NCI-H446 treated with DMSO at 0.1 percent for 48 hours (cell line): ENCODE results near the gene VAV2.
A peak's percentile ranks its signal among the peaks of the same experiment; 100 is the strongest.

Source experiments
- DNase-seq: peaks from one replicate; lab custom pipeline; 2025; lab: John Stamatoyannopoulos, UW

Gene VAV2

DNA sequence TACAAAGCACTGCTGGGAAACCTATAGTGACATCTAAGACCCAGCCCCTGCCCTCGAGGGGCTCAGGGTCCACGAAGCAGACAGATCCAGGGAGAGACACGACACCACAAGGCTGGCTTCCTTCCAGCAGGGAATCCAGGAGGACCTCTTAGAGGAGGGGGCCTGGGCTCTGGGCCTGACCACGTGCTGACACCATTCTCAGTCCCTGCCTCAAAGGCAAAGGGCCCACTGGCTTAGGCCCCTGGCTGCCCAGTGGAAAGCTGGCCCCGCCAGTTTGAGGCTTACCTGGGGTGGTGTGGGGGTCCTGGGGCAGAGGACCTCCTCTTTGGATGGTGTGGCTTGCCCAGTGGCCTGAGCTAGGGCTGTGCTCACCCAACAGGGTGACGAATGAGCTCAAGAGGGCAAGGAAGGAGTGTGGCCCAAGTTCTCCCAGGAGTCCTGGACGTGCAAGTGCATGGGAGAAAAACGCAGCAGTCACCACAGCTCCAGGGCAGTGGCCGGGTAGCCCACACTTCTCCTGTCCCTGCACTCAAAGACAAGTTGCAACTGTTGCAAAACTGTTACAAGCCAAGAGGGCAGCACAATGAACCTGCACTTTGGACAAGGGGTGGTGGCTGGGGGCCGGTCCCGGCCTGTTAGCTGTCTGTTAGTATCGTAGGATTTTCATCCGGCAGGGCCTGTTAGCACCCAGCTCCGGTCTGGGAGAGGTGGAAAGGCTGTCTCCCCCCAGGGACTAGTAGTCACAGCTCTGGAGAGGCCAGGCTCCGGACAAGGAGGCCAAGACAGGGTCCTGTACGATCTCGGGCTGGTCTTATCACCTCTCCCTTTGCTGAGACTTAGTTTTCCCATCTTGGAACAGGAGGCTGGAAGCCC lies 252.5 kb downstream of the VAV2 start:
- no peak for DNase-seq

DNA sequence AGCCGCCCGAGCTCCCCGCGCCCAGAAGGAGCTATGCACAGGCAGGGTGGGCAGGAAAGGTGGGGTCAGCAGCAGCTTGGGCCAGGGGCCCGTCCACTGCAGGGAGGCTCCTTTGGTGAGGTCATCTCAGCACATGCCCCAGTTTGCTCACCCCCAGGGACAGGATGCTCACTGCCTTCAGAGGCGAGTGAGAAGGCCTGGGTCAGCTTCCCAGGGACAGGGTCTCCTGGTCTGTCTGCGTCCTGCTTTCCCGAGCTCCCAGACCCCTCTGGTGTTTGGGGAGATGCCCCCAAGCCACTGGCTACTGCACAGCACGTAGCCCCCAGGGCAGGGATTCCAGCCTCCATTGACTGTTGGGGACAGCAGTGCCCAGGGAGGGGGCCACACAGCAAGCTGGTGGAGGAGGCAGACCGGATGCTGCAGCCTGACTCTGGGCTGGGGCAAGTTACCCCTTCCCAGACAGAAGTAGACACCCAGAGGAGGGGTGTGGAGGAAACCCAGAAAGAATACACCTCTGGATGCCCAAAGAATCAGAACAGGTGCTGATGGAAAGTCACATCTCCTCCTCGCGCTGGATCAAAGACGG lies 253.4 kb downstream of the VAV2 start:
- no peak for DNase-seq

DNA sequence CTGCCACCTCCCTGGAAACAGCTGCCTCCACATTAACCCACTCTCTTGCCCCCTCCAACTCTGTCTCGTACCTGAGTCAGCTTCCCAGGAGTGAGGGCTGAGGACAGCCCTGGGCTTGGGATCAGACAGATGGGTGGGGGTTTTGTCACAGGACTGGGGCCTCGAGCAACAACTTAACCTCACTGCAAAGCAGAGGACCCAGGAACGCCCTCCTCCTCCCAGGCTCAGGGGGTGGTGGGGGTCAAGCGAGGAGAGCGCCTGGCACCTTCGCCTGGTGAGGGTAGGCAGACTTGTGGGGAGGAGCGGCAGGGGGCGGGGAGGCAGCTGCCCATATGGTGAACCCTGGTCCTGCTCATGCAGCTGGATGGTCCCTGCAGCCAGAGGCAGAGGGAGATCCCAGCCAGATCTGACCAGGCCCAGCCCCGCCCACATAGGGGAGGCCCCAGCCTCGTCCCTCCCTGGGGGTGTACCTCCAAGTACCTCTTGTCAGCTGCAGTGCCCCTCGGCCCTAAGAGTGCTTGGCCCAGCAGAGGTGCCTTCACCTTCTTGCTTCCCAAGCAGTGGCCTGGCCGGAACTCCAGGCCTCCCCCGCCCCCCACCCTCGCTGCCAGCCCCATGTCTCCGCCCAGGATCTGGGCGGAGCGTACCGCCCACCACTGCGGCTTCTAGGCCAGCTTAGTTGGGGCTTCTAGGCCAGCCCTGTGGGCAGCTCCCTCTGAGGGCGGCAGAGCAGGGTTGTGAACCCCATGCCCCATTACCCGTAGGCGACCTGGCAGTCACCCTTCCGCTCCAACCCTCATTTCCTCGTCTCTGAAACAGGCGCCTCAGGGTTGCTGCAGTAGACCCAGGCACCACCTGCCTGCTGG lies 254.1 kb downstream of the VAV2 start, which contains the start of gene SARDH:
Gene SARDH (minus strand): TSS at position 579 of the 866 bp plus-strand sequence. CDS start 4,179 bp downstream, outside the sequence.
- no peak for DNase-seq

DNA sequence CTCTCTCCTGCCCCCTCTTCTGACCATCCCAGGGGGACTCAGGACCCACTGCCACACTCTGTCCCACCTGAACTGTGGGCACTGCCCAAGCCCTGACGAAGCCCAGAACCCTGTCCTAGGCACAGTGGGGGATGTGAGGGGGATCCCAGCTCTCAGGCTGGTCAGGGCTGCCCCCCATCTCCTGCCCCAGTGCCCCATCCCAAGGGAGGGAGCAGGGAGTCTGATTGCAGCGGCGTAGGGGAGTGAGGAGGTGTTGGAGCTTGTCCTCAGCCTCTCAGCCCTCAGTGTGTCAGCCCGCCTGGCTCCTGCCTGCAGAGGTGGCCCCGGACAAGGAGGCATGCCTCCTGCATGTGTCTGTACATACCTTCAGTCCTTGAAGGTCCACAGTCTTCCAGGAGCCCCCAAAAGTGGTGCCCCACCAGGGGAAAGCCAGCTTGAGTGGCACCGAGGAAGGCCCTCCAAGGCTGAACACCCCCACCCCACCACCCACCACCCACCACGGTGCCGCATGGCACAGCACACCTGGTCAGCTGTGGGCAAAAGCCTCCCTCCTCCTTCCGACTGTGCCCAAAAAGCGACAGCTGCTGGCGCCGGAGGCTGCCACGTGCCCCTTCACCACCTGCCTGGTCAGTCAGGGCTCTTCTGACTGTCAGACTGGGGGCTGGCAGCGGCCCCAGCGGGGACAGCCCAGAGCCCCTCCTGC lies 254.9 kb downstream of the VAV2 start:
- no peak for DNase-seq

DNA sequence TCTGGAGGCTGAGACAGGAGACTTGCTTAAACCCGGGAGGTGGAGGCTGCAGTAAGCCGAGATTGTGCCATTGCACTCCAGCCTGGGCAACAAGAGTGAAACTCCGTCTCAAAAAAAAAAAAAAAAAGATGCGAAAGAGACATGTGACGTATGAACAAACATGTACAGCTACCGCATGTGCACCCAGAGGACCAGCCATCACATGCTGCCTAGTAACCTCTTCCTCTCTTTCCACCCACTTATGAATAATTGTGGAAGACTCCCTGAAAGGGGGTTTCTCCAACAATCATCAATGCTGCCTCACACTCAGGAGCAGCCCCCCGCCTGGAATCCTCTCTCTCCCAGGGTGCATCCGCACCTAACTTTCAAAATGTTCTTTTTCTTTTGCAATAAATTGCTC lies 256.2 kb downstream of the VAV2 start:
- no peak for DNase-seq

DNA sequence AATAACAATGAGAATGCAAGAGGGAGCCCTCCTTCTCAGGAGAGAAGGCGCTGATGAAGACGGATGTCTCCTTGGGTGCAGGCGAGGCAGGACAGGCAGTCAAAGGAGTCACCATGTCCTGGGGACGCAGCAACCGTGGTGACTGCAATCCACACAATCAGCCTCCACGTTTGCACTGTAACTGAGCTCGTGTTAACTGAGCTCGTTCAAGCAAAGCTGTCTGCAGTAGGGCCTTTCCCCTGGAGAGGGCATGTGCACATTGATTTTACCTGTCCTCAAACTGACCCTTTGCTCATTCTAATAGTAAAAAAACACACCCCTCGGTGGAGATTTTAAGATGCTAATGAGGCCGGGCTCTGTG lies 256.7 kb downstream of the VAV2 start:
- DNase-seq, result no peak

DNA sequence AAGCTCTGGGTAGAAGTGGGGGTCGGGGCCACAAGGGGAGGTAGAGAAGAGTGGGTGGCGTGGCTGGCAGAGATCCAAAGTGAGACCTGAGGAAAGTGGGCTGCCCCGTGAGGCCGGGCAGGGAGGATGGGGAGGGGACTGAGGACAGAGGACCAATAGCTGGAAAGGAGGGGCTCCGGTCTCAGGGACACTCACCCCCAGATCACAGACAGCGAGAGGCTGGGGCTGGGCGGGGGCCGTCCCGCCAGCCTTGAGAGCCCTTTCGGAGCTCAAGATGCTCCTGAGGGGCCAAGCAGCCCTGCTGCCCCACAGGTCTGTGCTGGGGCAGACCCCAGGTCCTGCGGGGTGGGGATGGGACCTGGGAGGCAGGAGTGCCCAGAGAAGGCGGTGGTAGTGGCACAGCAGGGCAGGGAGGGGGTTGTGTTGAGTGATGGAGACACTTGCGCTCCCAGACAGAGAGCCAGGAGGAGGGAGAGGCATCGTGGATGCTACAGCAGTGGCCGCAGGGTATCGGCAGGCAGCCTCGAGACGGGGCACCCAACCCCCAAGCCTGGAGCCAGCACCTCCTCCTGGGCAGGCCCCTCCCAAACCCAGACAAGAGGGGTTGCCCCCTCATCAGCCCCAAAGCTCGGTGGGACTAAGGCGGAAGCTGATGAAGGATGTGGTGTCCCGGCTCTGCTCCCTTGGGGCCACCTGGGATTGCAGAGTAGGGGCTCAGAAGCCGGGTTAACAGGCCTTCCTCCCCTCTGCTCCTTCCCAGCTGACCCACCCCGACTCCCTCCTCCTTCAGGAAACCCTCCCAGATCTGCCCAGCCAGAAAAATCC lies 257.3 kb downstream of the VAV2 start:
- DNase-seq, result no peak

DNA sequence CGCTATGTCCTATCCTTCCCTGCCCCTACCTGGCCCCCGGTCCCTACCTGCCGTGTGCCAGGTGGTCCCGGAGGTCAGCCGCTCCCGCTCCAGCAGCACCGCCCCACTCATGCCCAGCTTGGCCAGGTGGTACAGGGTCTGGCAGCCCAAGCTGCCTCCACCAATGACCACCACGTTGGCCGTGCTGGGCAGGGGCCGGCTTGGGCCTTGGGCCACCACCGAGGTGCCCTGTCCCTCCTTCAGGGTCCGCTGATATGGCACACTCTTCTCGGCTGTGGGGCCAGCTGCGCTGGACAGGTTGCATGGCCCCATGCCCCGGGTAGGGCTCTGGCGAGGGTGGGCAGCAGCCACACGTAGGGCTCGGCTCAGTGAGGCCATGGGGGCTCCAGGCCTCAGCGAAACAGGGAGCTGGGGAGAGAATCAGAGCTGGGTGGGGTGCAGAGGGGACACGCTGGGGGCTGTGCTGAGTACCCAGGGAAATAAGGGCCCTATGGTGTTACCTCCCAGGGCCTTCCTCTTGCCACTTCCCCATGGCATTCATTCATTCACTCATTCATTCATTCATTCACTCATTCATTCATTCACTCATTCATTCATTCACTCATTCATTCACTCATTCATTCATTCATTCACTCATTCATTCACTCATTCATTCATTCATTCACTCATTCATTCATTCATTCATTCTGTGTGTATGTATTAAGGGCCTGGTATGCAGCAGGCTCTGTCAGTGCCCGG lies 258.2 kb downstream of the VAV2 start:
- DNase-seq, result no peak

DNA sequence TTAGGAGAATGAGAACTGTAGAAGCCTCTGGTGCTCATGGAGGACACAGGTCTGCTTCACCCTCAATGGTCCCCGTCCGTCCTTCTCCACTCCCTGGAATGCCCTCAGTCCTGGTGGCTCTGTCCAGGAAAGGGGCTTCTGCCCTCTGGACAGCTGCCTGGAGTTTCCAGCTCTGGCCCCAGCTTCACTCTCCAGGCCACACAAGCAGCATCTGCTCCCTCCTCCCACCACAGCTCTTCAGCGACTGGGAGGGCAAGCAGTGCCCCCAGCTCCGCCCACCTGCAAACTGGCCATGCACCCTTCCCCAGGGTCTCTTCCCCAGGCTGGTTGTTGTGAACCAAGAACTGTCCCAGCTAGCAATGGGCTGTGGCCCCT lies 258.7 kb downstream of the VAV2 start:
- no peak for DNase-seq

DNA sequence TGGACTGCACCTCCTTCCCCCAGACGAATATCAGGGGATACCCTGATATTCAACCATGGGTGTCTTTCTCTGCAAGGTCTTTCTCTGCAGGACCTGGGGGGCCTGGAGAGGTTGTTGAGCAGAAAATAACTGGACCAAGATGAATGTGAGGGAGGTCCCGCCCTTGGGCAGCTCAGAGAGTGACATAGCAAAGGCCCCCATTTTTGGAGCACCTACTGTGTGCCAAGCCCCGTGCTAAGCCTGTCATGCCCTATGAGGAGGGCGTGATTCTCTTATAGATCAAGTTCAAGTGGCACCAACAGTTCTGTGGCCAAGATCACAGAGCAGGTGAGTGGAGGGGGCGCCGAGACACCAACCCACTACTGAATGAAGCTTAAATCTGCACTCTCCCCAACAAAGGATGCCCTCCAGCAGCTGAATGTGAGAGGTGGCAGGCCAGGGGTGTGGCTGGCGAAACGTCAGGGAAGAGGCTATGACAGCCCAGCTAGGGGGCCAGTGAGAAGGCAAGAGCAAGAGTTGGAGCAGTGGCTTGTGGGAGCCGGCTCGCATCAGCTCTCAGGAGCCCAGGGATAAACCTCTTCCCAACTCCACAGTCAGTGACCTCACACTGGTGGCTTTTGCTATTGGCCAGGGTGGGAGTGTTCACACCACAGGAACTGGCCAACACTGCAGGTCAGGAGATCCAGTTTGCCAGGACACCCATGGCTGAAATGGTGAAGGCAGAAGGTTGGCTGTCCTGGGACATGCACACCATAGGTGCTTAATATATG lies 259.3 kb downstream of the VAV2 start:
- no peak for DNase-seq

DNA sequence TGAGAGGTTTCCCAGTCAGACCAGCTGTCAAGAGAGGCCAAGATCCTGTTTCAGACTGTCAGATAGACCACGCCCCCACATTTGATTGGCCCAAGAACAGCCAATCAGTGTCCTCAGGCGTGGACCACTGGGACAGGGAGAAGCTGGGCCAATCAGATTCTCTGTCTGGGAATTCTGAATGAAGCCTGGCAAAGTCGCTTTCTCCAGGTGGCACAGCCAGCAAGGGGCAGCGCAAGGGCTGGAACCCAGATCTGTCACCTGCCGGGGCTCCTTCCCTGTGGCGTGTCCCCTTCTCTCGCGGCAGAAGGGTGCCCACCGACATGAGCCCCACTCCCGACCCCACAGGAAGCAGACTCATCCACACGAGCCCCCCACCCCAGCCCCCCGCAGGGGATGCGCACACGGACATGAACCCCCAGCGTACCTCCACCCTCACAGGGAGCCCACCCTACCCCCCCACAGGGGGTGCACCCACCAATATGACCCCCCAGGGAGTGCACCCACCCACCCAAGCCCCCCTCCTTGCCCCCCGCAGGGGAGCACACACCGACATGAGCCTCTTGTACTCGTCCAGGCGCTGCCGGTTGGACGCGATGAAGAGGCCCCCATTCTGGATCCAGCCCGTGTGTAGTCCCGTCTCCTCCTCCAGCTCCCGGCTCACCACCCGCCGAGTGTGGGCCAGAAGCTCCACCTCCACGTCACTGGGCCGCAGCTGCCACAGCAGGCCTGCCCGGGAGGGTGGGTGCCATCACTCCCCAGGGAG lies 260.1 kb downstream of the VAV2 start:
- peak; percentile 3 for DNase-seq

DNA sequence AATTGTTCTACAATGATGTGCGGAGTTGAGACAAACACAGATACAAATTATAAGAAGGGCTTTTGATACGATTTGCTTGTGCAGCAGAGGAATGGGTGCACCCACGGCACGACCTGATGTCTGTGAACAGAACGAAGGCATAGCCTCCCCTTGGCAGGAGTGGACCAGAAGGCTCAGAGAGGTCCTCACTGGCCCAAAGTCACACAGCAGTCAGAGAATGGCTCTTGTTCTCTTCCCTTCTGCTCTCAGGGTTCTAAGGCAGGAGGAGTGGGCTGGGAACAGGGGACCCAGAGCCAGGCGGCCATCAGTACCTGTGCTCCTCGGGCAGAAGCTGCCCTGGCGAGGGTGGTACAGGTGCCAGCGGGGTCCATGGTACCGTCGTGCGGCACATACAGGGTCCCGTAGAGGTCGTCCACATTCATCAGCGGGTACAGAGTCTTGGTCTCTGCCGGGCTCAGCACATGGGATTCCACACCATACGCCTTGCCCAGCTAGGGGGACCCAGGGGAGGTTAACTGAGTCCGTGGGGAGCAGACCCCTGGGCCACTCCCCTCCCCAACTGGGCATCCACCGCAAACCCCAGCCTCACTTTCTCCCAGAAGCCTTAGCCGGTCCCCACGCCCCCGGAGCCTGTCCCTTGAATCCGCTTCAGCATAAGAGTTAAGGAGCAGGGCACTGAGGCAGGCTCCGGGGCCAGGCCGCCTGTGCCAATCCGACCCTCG lies 261.0 kb downstream of the VAV2 start:
- DNase-seq, result no peak

DNA sequence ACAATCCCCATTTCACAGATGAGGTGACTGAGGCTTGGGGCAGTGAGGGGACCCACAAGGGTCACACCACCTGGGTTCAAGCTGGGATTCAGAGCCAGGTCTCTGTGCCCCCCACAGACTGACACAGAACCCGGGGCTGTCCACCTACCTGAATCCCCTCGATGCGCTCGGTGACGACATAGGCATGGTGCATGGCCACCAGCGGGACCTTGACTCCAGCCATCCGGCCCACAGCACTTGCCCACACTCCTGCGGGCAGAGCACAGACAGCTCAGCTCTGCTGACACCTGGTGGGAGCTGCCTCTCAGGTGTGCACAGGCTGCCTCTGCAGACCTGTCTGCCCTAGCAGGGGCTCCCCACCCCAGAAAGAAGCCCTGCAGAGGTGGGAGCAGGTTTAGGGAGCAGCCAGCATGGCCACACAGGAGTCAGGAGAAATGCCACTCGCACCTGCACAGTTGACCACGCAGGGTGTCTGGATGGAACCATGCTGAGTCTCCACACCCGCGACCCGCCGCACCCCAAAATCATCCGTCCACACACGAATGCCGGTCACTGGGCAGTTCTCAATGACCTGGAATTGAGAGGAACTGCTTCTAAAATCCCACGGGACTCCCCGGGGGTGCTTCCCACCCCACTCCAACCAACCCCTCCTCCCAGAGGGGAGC lies 262.4 kb downstream of the VAV2 start:
- no peak for DNase-seq

DNA sequence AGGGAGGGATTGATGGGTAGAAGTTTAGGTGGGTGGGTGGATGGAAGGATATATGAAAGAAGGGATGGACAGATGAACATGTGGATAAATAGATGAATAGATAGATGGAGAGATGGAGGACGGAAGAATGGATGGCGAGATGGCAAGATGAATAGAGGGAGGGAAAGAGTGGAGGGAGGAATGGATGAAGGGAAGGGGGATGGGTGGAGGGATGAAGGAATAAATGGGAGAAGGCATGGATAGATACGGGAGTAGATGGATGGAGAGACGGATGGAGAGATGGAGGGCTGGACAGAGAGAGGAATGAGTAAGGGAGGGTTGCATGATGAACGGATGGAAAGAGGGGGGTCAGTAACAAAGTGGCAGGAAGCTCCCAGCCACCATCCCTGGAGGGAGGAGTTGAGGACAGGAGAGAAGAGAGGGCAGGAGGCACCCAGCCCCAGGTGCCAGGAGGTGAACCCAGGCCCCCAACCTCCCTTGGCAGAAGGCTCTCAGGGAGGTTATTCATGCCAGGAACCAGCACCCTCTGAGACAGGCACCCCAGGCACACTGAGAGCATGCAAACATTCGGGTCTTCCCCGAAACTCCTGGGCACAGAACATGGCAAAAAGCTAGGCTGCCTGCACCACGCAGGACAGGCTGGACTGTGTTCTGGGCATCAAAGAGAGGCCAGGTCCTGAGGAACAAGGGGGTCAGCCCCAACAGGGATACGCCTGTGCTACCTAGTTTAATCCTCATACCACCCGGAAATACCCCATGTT lies 263.1 kb downstream of the VAV2 start:
- no peak for DNase-seq

DNA sequence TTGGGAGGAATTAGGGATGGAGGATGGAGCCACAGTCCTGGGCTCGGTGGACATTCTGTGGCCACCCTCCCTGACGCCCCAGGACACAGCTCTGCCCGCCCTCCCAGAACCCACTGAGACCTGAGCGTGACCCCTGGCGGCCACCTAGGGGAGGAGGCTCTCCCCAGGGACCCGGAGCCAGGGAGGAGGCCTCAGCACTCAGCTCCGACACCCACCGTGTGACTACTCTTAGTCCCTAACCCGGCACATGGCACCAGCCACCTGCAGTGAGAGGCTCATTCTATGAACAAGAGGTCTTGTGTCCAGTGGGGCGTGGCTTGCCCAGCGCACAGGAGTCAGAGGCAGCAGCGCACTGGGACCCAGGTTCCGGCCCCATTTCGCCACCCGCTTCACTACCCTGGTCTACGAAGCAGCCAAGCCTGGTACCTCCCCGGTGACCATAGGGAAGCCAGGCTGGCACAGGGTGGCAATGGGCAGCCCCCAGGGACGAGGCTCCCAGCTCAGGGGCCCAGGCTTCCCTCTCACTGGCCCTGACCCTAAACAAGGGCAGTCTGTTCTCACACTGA lies 264.2 kb downstream of the VAV2 start:
- no peak for DNase-seq

DNA sequence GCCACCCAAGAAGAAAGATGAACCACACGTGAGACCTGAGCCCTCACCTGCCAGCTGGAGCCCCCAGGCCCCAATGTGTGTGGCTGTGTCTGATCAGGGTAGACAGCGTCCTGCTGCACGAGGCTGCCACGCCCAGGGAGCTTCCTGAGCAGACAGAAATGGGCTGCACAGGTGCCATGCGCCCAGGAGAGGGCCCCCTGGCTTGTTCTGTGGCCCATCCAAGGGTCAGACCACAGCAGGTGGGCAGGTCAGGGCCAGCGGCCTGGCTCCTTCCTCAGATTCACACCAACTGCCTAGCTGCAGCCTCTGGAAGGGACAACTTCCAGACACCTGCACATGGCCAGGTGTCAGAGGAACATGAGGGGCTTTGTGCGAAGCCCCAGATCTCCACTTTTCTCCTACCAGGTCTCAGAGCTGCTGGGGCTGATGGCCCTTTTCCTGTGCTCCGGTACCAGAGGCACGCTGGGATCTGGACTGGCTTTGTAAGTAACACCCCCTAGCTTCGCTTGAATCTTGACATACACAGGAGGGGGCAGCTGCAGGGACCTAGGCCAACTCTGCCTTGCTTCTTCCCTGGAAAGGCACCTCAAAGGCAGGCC lies 264.7 kb downstream of the VAV2 start:
- no peak for DNase-seq
